ENCODE results near the gene RAI14.
"Not testable (repeated sequence)": the region's sequence is repeated elsewhere in the genome, so short reads cannot be mapped to it uniquely, and the experiment has no call there.

RAI14 gene

DNA sequence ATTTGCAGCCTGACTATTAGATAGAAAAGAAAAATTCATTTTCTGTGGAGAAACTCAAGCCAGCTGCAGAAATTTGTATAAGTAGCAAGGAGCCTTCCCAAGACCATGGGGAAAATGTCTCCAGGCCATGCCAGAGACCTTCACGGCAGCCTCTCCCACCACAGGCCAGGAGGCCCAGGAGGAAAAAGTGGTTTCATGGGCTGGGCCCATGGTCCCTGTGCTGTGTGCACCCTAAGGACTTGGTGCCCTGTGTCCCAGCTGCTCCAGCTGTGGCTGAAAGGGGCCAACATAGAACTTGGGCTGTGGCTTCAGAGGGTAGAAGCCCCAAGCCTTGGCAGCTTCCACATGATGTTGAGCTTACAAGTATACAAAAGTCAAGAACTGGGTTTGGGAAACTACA, 109.5 kb downstream of the RAI14 start:
- no peak for DNase-seq (ENCODE audit: low read depth)
- H3K4me3 ChIP-seq (ENCODE audit: low read length): no peak overlapping the region
- TF ChIP-seq CTCF (IDR thresholded peaks at IDR 0.05; ENCODE audit: insufficient read depth, low read depth, low read length, missing control alignments): no peak

DNA sequence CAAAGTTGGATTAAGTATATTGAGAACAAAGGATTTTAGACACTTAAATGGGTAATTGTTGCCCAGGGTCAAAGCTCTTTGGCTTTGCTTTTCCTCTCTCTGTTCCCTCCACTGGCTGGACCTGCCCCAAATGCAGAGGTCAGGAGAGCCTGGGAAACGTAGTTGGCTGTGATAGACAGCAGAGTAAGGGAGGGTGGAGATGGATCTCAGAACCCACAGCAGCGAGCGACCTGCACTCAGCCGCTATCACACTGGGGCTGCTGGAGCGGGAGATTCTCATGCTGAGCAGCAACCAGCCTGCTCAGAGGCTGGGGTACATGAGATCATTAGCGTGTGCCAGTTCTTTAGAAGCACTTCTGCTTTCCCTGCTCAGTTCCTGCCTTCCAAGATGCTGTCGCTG, 111.1 kb downstream of the RAI14 start:
- DNase-seq (ENCODE audit: low read depth): no peak
- no peak for TF ChIP-seq CTCF (IDR thresholded peaks at IDR 0.05; ENCODE audit: insufficient read depth, low read depth, low read length, missing control alignments)
- no peak overlapping the region for H3K4me3 ChIP-seq (ENCODE audit: low read length)

DNA sequence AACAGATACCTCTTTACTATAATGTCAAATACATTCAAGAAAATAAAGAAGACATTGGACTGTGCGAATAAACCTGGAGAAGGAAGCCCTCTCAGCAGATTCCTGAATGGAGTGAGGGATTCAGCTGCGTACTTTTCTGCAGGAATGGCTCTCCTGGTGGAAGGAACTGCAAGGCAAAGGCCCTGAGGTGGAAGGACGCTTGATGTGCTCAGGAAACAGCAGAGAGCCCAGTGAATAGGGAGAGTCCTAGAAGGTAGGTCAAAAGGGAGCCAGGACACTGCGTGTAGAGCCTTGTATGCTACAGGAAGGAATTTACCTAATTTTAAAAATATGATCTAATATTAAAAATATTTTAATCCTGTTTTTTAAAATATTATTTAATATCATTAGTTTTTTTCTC, 114.4 kb downstream of the RAI14 start:
- TF ChIP-seq CTCF (IDR thresholded peaks at IDR 0.05; ENCODE audit: insufficient read depth, low read depth, low read length, missing control alignments): no peak
- DNase-seq (ENCODE audit: low read depth): no peak
- H3K4me3 ChIP-seq (ENCODE audit: low read length): no peak overlapping the region

GRCh38 chr5:34771076-34771475, 114.9 kb downstream of the RAI14 start:
- DNase-seq (ENCODE audit: low read depth): no peak
- H3K4me3 ChIP-seq (ENCODE audit: low read length): no peak overlapping the region
- no peak for TF ChIP-seq CTCF (IDR thresholded peaks at IDR 0.05; ENCODE audit: insufficient read depth, low read depth, low read length, missing control alignments)

GRCh38 chr5:34772267-34773098, 116.4 kb downstream of the RAI14 start:
- no peak for DNase-seq (ENCODE audit: low read depth)
- TF ChIP-seq CTCF (IDR thresholded peaks at IDR 0.05; ENCODE audit: insufficient read depth, low read depth, low read length, missing control alignments): no peak
- H3K4me3 ChIP-seq (ENCODE audit: low read length): no peak overlapping the region

DNA sequence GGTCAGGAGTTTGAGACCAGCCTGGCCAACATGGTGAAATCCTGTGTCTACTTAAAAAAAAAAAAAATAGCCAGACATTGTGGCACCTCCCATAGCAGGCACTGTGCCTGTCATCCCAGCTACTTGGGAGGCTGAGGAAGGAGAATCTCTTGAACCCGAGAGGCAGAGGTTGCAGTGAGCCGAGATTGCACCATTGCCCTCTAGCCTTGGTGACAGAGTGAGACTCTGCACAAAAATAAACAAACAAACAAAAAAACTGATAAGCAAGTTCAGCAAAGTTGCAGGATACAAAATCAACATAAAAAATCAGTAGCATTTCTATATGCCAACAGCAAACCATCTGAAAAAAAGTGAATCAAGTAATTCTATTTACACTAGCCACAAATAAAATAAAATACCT, 118.0 kb downstream of the RAI14 start:
- H3K4me3 ChIP-seq (ENCODE audit: low read length): no peak overlapping the region
- no peak for TF ChIP-seq CTCF (IDR thresholded peaks at IDR 0.05; ENCODE audit: insufficient read depth, low read depth, low read length, missing control alignments)
- DNase-seq (ENCODE audit: low read depth): no peak

DNA sequence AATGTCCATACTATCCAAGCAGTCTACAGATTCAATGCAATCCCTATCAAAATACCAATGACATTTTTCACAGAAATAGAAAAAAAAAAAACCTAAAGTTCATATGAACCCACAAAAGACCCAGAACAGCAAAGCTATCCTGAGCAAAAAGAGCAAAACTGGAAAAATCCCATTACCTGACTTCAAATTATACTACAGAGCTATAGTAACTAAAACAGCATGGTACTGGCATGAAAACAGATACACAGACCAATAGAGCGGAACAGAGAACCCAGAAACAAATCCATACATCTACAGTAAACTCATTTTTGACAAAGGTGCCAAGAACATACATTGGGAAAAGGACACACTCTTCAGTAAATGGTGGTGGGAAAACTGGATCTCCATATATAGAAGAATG, 118.5 kb downstream of the RAI14 start:
- H3K4me3 ChIP-seq (ENCODE audit: low read length); DNase-seq (ENCODE audit: low read depth): not testable (repeated sequence)

Measured in epithelial cell of esophagus (primary cell).